Measurements from ENCODE around the gene PDE6B.

PDE6B gene

GRCh38 chr4:629636-629914 lies 4.2 kb downstream of the PDE6B start:
- TF ChIP-seq ZFX (IDR thresholded peaks at IDR 0.05; ENCODE audit: borderline replicate concordance) = no peak
- TF ChIP-seq CTCF (IDR thresholded peaks at IDR 0.05) = no peak
- no peak overlapping the region for H3K27ac ChIP-seq

GRCh38 chr4:629915-630641 lies 4.7 kb downstream of the PDE6B start:
- TF ChIP-seq ZFX (IDR thresholded peaks at IDR 0.05; ENCODE audit: borderline replicate concordance) (no peak), CTCF (IDR thresholded peaks at IDR 0.05) (no peak)
- H3K27ac ChIP-seq = no peak overlapping the region

GRCh38 chr4:630656-631055 lies 5.3 kb downstream of the PDE6B start:
- TF ChIP-seq CTCF (IDR thresholded peaks at IDR 0.05) = no peak
- TF ChIP-seq ZFX (IDR thresholded peaks at IDR 0.05; ENCODE audit: borderline replicate concordance) = no peak
- no peak overlapping the region for H3K27ac ChIP-seq

GRCh38 chr4:632196-632790 lies 6.9 kb downstream of the PDE6B start:
- H3K27ac ChIP-seq = no peak overlapping the region
- TF ChIP-seq CTCF (IDR thresholded peaks at IDR 0.05) = no peak
- no peak for TF ChIP-seq ZFX (IDR thresholded peaks at IDR 0.05; ENCODE audit: borderline replicate concordance)

- TF ChIP-seq ZFX (IDR thresholded peaks at IDR 0.05; ENCODE audit: borderline replicate concordance) = no peak
- no peak for TF ChIP-seq CTCF (IDR thresholded peaks at IDR 0.05)
- no peak overlapping the region for H3K27ac ChIP-seq
These were observed 7.6 kb downstream of the PDE6B start for GRCh38 chr4:632926-633325.

GRCh38 chr4:633406-633805 lies 8.0 kb downstream of the PDE6B start:
- H3K27ac ChIP-seq = no peak overlapping the region
- no peak for TF ChIP-seq CTCF (IDR thresholded peaks at IDR 0.05)
- TF ChIP-seq ZFX (IDR thresholded peaks at IDR 0.05; ENCODE audit: borderline replicate concordance) = no peak

GRCh38 chr4:633976-634598 lies 8.7 kb downstream of the PDE6B start:
- TF ChIP-seq CTCF (IDR thresholded peaks at IDR 0.05) (no peak), ZFX (IDR thresholded peaks at IDR 0.05; ENCODE audit: borderline replicate concordance) (no peak)

More at GRCh38 chr4:633976-634598, 8.7 kb downstream of the PDE6B start:
- no peak overlapping the region for H3K27ac ChIP-seq
